ENCODE data around the gene LTB4R2. TPM values are rescaled to one million over a fixed set of nuclear protein-coding genes. Genes with fewer than 3 reads are reported as not detected.
A peak's percentile ranks its signal among the peaks of the same experiment; 100 is the strongest.

The LTB4R2 gene
- total RNA-seq (2014; rRNA removed; shearing (Covaris generic)) (3.5 and 6.8 TPM in 2 replicates), polyA plus RNA-seq (2016; fragmentation: Nextera tagmentation; extraction: Ambion mirVana) (0.30 and 0.45 TPM in 2 replicates)

- in situ Hi-C loops (cut with MboI) = no loop called here
- Histone ChIP-seq H3K4me2 (ENCODE audit: unreplicated experiment) (peak within 1 kb of the TSS; percentile 27), H3K27me3 (replicated peaks; ENCODE audit: insufficient read depth) (no peaks in the 10 kb centered on the region), H3F3A (ENCODE audit: insufficient read depth) (peaks cover 8% of the 10 kb centered on the region; the same call in 1 of the 2 replicates), H3K9ac (peak within 1 kb of the TSS; percentile 52), H3K4me3 (peak within 1 kb of the TSS; percentile 59), H3K4me1 (ENCODE audit: insufficient read depth) (peaks cover 15% of the 10 kb centered on the region), H4K20me1 (ENCODE audit: insufficient read depth) (no peaks in the 10 kb centered on the region), H3K79me2 (ENCODE audit: insufficient read depth) (no peaks in the 10 kb centered on the region), H3K36me3 (ENCODE audit: low read depth) (no peaks in the 10 kb centered on the region; the same call in 1 of the 2 replicates), H3K27ac (no peak within 1 kb of the TSS), H3K9me2 (ENCODE audit: insufficient read depth) (no peaks in the 10 kb centered on the region), H3K9me3 (ENCODE audit: low read depth) (no peaks in the 10 kb centered on the region), H2AFZ (peak within 1 kb of the TSS; percentile 66)
- no peak for DNase-seq
- TF ChIP-seq EZH2phosphoT487 (IDR thresholded peaks at IDR 0.05; ENCODE audit: insufficient read depth, low read depth) (no peak), EZH2 (IDR thresholded peaks at IDR 0.05; ENCODE audit: insufficient read depth, poor library complexity, severe bottlenecking) (no peak)
- 68 to 84% methylated on average over 5 of the region's 5 CpGs for WGBS, 2 experiments (ENCODE audit: low coverage in 1 of 2, low lambda C conversion rate in 2 of 2, missing lambda C conversion rate in 2 of 2)
Observed at GRCh38 chr14:24309538-24310264, at the start of gene LTB4R2. Gene LTB4R2, plus strand, starts transcription at chr14:24310140. Its CDS starts 525 bp downstream, at chr14:24310665.

GRCh38 chr14:24260780-24261157 is 49.2 kb upstream of the LTB4R2 start:
- Histone ChIP-seq H3K9me3 (ENCODE audit: low read depth) (no peaks in the 10 kb centered on the region), H3K4me3 (no peak overlapping the region), H3F3A (ENCODE audit: insufficient read depth) (no peaks in the 10 kb centered on the region), H3K9ac (no peak overlapping the region), H4K20me1 (ENCODE audit: insufficient read depth) (no peaks in the 10 kb centered on the region), H3K36me3 (ENCODE audit: low read depth) (no peaks in the 10 kb centered on the region), H3K4me1 (ENCODE audit: insufficient read depth) (peaks cover 7% of the 10 kb centered on the region), H3K27ac (no peak overlapping the region), H3K9me2 (ENCODE audit: insufficient read depth) (no peaks in the 10 kb centered on the region), H3K27me3 (replicated peaks; ENCODE audit: insufficient read depth) (no peaks in the 10 kb centered on the region), H2AFZ (no peak overlapping the region), H3K4me2 (ENCODE audit: unreplicated experiment) (no peak overlapping the region), H3K79me2 (ENCODE audit: insufficient read depth) (no peaks in the 10 kb centered on the region)
- WGBS, 2 experiments (ENCODE audit: low coverage in 1 of 2, low lambda C conversion rate in 2 of 2, missing lambda C conversion rate in 2 of 2) = 74 to 75% methylated on average over 4 of the region's 4 CpGs
- DNase-seq = no peak
- in situ Hi-C loops (cut with MboI) = no loop called here
- TF ChIP-seq EZH2phosphoT487 (IDR thresholded peaks at IDR 0.05; ENCODE audit: insufficient read depth, low read depth) (no peak), EZH2 (IDR thresholded peaks at IDR 0.05; ENCODE audit: insufficient read depth, poor library complexity, severe bottlenecking) (no peak)

- WGBS, 2 experiments (ENCODE audit: low coverage in 1 of 2, low lambda C conversion rate in 2 of 2, missing lambda C conversion rate in 2 of 2) = 90% methylated on average over 20 of the region's 20 CpGs
- no peaks in the 10 kb centered on the region for H3K27me3 ChIP-seq (replicated peaks; ENCODE audit: insufficient read depth)
- H3K4me1 ChIP-seq (ENCODE audit: insufficient read depth) = peaks cover 7% of the 10 kb centered on the region
- no peak overlapping the region for H2AFZ ChIP-seq
- in situ Hi-C loops (cut with MboI) = no loop called here
- no peaks in the 10 kb centered on the region for H3K9me2 ChIP-seq (ENCODE audit: insufficient read depth)
- H3F3A ChIP-seq (ENCODE audit: insufficient read depth) = no peaks in the 10 kb centered on the region
- no peak overlapping the region for H3K4me2 ChIP-seq (ENCODE audit: unreplicated experiment)
- H3K36me3 ChIP-seq (ENCODE audit: low read depth) = no peaks in the 10 kb centered on the region
- no peaks in the 10 kb centered on the region for H4K20me1 ChIP-seq (ENCODE audit: insufficient read depth)
- H3K9me3 ChIP-seq (ENCODE audit: low read depth) = no peaks in the 10 kb centered on the region
- H3K79me2 ChIP-seq (ENCODE audit: insufficient read depth) = no peaks in the 10 kb centered on the region
- no peak for DNase-seq
- no peak for TF ChIP-seq EZH2 (IDR thresholded peaks at IDR 0.05; ENCODE audit: insufficient read depth, poor library complexity, severe bottlenecking)
- TF ChIP-seq EZH2phosphoT487 (IDR thresholded peaks at IDR 0.05; ENCODE audit: insufficient read depth, low read depth) = no peak
- H3K27ac ChIP-seq = no peak overlapping the region
- no peak overlapping the region for H3K9ac ChIP-seq
- no peak overlapping the region for H3K4me3 ChIP-seq
Observed at GRCh38 chr14:24261256-24261968, 48.5 kb upstream of the LTB4R2 start.

- Histone ChIP-seq H3K9me3 (ENCODE audit: low read depth) (no peaks in the 10 kb centered on the region), H4K20me1 (ENCODE audit: insufficient read depth) (no peaks in the 10 kb centered on the region), H3K79me2 (ENCODE audit: insufficient read depth) (no peaks in the 10 kb centered on the region), H3K4me2 (ENCODE audit: unreplicated experiment) (no peak overlapping the region), H3K27me3 (replicated peaks; ENCODE audit: insufficient read depth) (no peaks in the 10 kb centered on the region), H3K36me3 (ENCODE audit: low read depth) (no peaks in the 10 kb centered on the region), H3K4me3 (no peak overlapping the region), H3K9ac (no peak overlapping the region), H3K27ac (no peak overlapping the region), H3F3A (ENCODE audit: insufficient read depth) (no peaks in the 10 kb centered on the region), H2AFZ (no peak overlapping the region), H3K4me1 (ENCODE audit: insufficient read depth) (peaks cover 7% of the 10 kb centered on the region), H3K9me2 (ENCODE audit: insufficient read depth) (no peaks in the 10 kb centered on the region)
- TF ChIP-seq EZH2 (IDR thresholded peaks at IDR 0.05; ENCODE audit: insufficient read depth, poor library complexity, severe bottlenecking) = no peak
- no peak for TF ChIP-seq EZH2phosphoT487 (IDR thresholded peaks at IDR 0.05; ENCODE audit: insufficient read depth, low read depth)
- no peak for DNase-seq
- in situ Hi-C loops (cut with MboI) = no loop called here
- 86 to 87% methylated on average over 19 of the region's 19 CpGs for WGBS, 2 experiments (ENCODE audit: low coverage in 1 of 2, low lambda C conversion rate in 2 of 2, missing lambda C conversion rate in 2 of 2)
Observed at GRCh38 chr14:24261969-24262327, 48.0 kb upstream of the LTB4R2 start.
